B cell (primary cell): Measurements from ENCODE around the gene ABLIM1.

Experiments
- EZH2 ChIP-seq: IDR thresholded peaks from 2 replicates; pipeline ENCODE4 v1.6.1; 2012; ENCODE audit warnings: borderline replicate concordance, low read depth, mild to moderate bottlenecking, moderate library complexity, low read length; ENCODE audit not compliant: insufficient read depth, poor library complexity, severe bottlenecking
- TF ChIP-seq, protein P1 (sequence below): fragments of 200-600 bp; IDR thresholded peaks from one replicate; pipeline ENCODE4 v1.8.0; 2022; ENCODE audit warnings: antibody characterized with exemption, mild to moderate bottlenecking

DNA sequence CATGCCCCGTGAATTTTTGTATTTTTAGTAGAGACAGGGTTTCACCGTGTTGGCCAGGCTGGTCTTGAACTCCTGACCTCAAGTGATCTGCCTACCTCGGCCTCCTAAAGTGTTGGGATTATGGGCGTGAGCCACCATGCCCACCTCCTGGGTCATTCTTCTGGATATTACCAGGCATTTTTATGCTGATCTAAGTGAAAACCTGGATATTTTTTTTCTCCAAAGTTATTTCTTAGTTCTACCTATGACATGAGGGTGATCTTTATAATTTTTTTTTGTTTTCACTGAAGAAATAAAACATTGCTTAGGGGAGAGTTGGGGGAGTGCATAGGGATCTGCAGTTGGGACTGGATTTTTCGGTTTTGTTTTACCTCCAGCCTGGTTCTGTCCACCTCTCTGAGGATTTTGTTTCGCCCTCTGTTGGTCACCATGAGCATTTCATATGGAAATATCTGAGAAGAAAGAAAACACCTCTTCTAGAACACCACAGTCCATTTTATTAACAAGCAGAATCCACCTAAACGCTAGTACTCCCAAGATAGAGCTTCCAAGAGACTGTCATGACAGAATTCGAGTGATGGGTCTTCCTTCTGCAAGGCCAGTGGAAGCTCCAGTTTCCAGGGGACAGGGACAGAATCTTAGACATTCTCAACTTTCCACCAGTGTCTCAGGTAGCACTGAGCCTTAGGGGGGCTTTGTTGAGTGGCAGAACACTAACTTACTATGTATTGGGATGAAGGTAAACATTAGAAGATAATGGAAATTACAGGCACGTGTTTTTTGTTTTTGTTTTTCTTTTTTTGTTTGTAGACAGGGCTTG is 220.4 kb downstream of the ABLIM1 start:
- TF ChIP-seq, protein P1, sequence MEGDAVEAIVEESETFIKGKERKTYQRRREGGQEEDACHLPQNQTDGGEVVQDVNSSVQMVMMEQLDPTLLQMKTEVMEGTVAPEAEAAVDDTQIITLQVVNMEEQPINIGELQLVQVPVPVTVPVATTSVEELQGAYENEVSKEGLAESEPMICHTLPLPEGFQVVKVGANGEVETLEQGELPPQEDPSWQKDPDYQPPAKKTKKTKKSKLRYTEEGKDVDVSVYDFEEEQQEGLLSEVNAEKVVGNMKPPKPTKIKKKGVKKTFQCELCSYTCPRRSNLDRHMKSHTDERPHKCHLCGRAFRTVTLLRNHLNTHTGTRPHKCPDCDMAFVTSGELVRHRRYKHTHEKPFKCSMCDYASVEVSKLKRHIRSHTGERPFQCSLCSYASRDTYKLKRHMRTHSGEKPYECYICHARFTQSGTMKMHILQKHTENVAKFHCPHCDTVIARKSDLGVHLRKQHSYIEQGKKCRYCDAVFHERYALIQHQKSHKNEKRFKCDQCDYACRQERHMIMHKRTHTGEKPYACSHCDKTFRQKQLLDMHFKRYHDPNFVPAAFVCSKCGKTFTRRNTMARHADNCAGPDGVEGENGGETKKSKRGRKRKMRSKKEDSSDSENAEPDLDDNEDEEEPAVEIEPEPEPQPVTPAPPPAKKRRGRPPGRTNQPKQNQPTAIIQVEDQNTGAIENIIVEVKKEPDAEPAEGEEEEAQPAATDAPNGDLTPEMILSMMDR = no peak
- TF ChIP-seq EZH2 = no peak
